Upper lobe of left lung (tissue), 6 donors: ENCODE data around the gene CAMK4. TPM values are rescaled to one million over a fixed set of nuclear protein-coding genes. Genes with fewer than 3 reads are reported as not detected.

Source experiments
- ATAC-seq, 2 donors: fragments of 200-7000 bp; cut with Tn5 transposase; one replicate each; pipeline ENCODE4 v1.9.1; 2022; ENCODE audit warnings: mild to moderate bottlenecking in 2 of 2, moderate library complexity in 2 of 2; ENCODE audit not compliant: low FRiP score in 2 of 2
- DNase-seq, 2 donors: peaks; one replicate each; pipeline ENCODE4 v3.0.0-alpha.2; 2019 to 2020
- H3K27ac ChIP-seq, 4 donors: fragments of 200-600 bp; sonication (generic); one replicate each; pipeline ENCODE4 v1.5.1; 2016 to 2019
- H3K27me3 ChIP-seq, 4 donors: fragments of 200-600 bp; sonication (generic); one replicate each; pipeline ENCODE4 v1.5.1; 2017 to 2019
- H3K36me3 ChIP-seq, 4 donors: fragments of 200-600 bp; sonication (generic); one replicate each; pipeline ENCODE4 v1.5.1; 2016 to 2019
- H3K4me1 ChIP-seq, 4 donors: fragments of 200-600 bp; sonication (generic); one replicate each; pipeline ENCODE4 v1.5.1; 2018 to 2019
- H3K4me3 ChIP-seq, 4 donors: fragments of 200-600 bp; sonication (generic); one replicate each; pipeline ENCODE4 v1.5.1; 2017 to 2019; ENCODE audit warnings: mild to moderate bottlenecking in 2 of 4, moderate library complexity in 1 of 4
- H3K9me3 ChIP-seq, 4 donors: fragments of 200-600 bp; sonication (generic); one replicate each; pipeline ENCODE4 v1.5.1; 2018 to 2019
- CTCF ChIP-seq, 6 experiments: fragments of 450-650 bp in 4 of 6; fragments of 200-600 bp in 2 of 6; sonication (generic) in 2 of 6; IDR thresholded peaks; one replicate each; pipeline ENCODE4 v1.5.1; 2016 to 2019; ENCODE audit warnings: antibody characterized with exemption in 6 of 6
- EP300 ChIP-seq, 4 donors: sonication (generic); formaldehyde crosslinking; IDR thresholded peaks; one replicate each; pipeline ENCODE4 v1.5.1; 2017; ENCODE audit warnings: antibody characterized with exemption in 4 of 4, control low read depth in 2 of 4
- POLR2A ChIP-seq, 4 donors: fragments of 450-650 bp; IDR thresholded peaks; one replicate each; pipeline ENCODE4 v1.5.1; 2016 to 2017; ENCODE audit warnings: antibody characterized with exemption in 4 of 4, mild to moderate bottlenecking in 2 of 4
- POLR2AphosphoS5 ChIP-seq, 2 donors: sonication (generic); formaldehyde crosslinking; IDR thresholded peaks; one replicate each; pipeline ENCODE4 v1.5.1; 2017; ENCODE audit warnings: antibody characterized with exemption in 2 of 2
- WGBS, 2 donors: methylation state at CpG; one replicate each; pipeline ENCODE4 v1.1.5; 2017 to 2018; 5-methylcytosine and 5-hydroxymethylcytosine counted together
- total RNA-seq, 6 donors: library from RNA; depleted of rRNA in 4 of 6; stranded (reverse); fragments of >200 nt in 4 of 6; gene quantifications; one replicate each; pipeline versions ENCODE4 v1.1.0 to v1.2.1, GENCODE V29; 2016 to 2021
- donor health status: DM: no; HTN: no; CAD: no; lungs with moderate emphysema.
- donor health status: DM: no; HTN: yes; CAD: no; lungs with severe emphysema.

The CAMK4 gene
- total RNA-seq, 6 donors from 2014 or later: 1.8 to 36.7 (median 2.2) TPM

GRCh38 chr5:111511831-111512374 is 287.7 kb downstream of the CAMK4 start:
- Histone ChIP-seq H3K4me3 (peak overlapping the region; percentile 75 to 90 (median 87)), H3K36me3 (no peaks in the 10 kb centered on the region), H3K27ac (peak overlapping the region; percentile 87 to 97 (median 91)), H3K4me1 (peaks cover 6 to 42% (median 23%) of the 10 kb centered on the region in 4 donors), H3K27me3 (no peaks in the 10 kb centered on the region), H3K9me3 (no peaks in the 10 kb centered on the region)
- ATAC-seq (peak; percentile 1 to 45), DNase-seq (no peak)
- WGBS, 2 donors: 0 to 1% methylated on average over 13 to 25 of the region's 32 CpGs
- TF ChIP-seq CTCF (IDR thresholded peaks at IDR 0.05) (no peak), EP300 (IDR thresholded peaks at IDR 0.05) (no peak)

- 1% methylated on average over 25 to 27 of the region's 41 CpGs for WGBS, 2 donors
- Histone ChIP-seq H3K4me1 (peaks cover 6 to 42% (median 22%) of the 10 kb centered on the region in 4 donors), H3K27me3 (no peaks in the 10 kb centered on the region), H3K4me3 (peak within 1 kb of the TSS; percentile 75 to 90 (median 87)), H3K36me3 (no peaks in the 10 kb centered on the region), H3K9me3 (no peaks in the 10 kb centered on the region), H3K27ac (peak within 1 kb of the TSS; percentile 87 to 97 (median 91))
- peak; percentile 99 to 100 for ATAC-seq
- peak; percentile 96 to 98 for DNase-seq
- TF ChIP-seq POLR2A (IDR thresholded peaks at IDR 0.05) (peak in 3 of 4 donors; percentile 81 to 97 (median 96)), EP300 (IDR thresholded peaks at IDR 0.05) (peak in 1 of 4 donors; percentile 71), CTCF (IDR thresholded peaks at IDR 0.05) (peak in 1 of 6 experiments; percentile 13), POLR2AphosphoS5 (IDR thresholded peaks at IDR 0.05) (peak; percentile 80 to 99)
These were observed 288.4 kb downstream of the CAMK4 start, which contains the start of gene STARD4 for GRCh38 chr5:111512375-111513130. Gene STARD4, minus strand, starts transcription at chr5:111512535. Its CDS starts 5,102 bp downstream, at chr5:111507433.

- Histone ChIP-seq H3K9me3 (no peaks in the 10 kb centered on the region), H3K27ac (peak overlapping the region; percentile 87 to 97 (median 91)), H3K27me3 (no peaks in the 10 kb centered on the region), H3K4me3 (peak overlapping the region; percentile 35 to 90 (median 80)), H3K36me3 (no peaks in the 10 kb centered on the region), H3K4me1 (peaks cover 3 to 42% (median 19%) of the 10 kb centered on the region in 4 donors)
- TF ChIP-seq CTCF (IDR thresholded peaks at IDR 0.05) (no peak), POLR2A (IDR thresholded peaks at IDR 0.05) (no peak), POLR2AphosphoS5 (IDR thresholded peaks at IDR 0.05) (no peak), EP300 (IDR thresholded peaks at IDR 0.05) (no peak)
- WGBS, 2 donors: 16 to 20% methylated on average over 6 of the region's 6 CpGs
- no peak for ATAC-seq
- DNase-seq: peak in 1 of 2 donors; percentile 25
These were observed 288.9 kb downstream of the CAMK4 start for GRCh38 chr5:111513131-111513520.

- Histone ChIP-seq H3K4me1 (peaks cover 1 to 35% (median 19%) of the 10 kb centered on the region in 4 donors), H3K27me3 (no peaks in the 10 kb centered on the region), H3K27ac (no peak overlapping the region), H3K4me3 (no peak overlapping the region), H3K36me3 (no peaks in the 10 kb centered on the region), H3K9me3 (no peaks in the 10 kb centered on the region)
- ATAC-seq (no peak), DNase-seq (no peak)
- no peak for TF ChIP-seq POLR2A (IDR thresholded peaks at IDR 0.05)
- TF ChIP-seq EP300 (IDR thresholded peaks at IDR 0.05): no peak
- TF ChIP-seq POLR2AphosphoS5 (IDR thresholded peaks at IDR 0.05): no peak
- TF ChIP-seq CTCF (IDR thresholded peaks at IDR 0.05): no peak
- 87 to 90% methylated on average over 3 of the region's 3 CpGs for WGBS, 2 donors
These were observed 289.9 kb downstream of the CAMK4 start for GRCh38 chr5:111514087-111514486.
